HL-60 (cell line): ENCODE measurements around the gene HACD1.

Experiments
- DNase-seq, 2 experiments: peaks; one replicate each; pipeline ENCODE4 v3.0.0-alpha.2; 2010 to 2020; ENCODE audit warnings: low read depth in 1 of 2, low spot score in 1 of 2
- H3K27ac ChIP-seq: fragments of 250-450 bp; sonication (Bioruptor Pico); replicated peaks from 2 replicates; pipeline ENCODE4 v1.5.1; 2020; ENCODE audit warnings: mild to moderate bottlenecking, moderate library complexity
- H3K27me3 ChIP-seq: fragments of 250-450 bp; sonication (Bioruptor Pico); 2 replicates; pipeline ENCODE4 v1.5.1; 2021; ENCODE audit warnings: mild to moderate bottlenecking, moderate library complexity; ENCODE audit not compliant: insufficient read depth, poor library complexity, severe bottlenecking
- H3K4me3 ChIP-seq: replicated peaks from 2 replicates; pipeline ENCODE4 v1.5.1; 2011; ENCODE audit warnings: mild to moderate bottlenecking, control low read depth, low read length; ENCODE audit not compliant: insufficient read depth
- CTCF ChIP-seq: IDR thresholded peaks from one replicate; pipeline ENCODE4 v1.5.1; 2011; ENCODE audit warnings: low read length, control low read depth, inconsistent platforms; ENCODE audit not compliant: insufficient read depth
- GABPA ChIP-seq: IDR thresholded peaks from 2 replicates; pipeline ENCODE4 v1.6.1; 2012; ENCODE audit warnings: low read depth
- POLR2AphosphoS5 ChIP-seq: IDR thresholded peaks from 2 replicates; pipeline ENCODE4 v1.6.1; 2012; ENCODE audit warnings: low read depth
- SPI1 ChIP-seq: IDR thresholded peaks from 2 replicates; pipeline ENCODE4 v1.6.1; 2012; ENCODE audit warnings: low read depth, mild to moderate bottlenecking, borderline replicate concordance
- TF ChIP-seq, protein P1 (sequence below): IDR thresholded peaks from 2 replicates; pipeline ENCODE4 v1.6.1; 2012; ENCODE audit warnings: low read depth; ENCODE audit not compliant: insufficient replicate concordance

The HACD1 gene

DNA sequence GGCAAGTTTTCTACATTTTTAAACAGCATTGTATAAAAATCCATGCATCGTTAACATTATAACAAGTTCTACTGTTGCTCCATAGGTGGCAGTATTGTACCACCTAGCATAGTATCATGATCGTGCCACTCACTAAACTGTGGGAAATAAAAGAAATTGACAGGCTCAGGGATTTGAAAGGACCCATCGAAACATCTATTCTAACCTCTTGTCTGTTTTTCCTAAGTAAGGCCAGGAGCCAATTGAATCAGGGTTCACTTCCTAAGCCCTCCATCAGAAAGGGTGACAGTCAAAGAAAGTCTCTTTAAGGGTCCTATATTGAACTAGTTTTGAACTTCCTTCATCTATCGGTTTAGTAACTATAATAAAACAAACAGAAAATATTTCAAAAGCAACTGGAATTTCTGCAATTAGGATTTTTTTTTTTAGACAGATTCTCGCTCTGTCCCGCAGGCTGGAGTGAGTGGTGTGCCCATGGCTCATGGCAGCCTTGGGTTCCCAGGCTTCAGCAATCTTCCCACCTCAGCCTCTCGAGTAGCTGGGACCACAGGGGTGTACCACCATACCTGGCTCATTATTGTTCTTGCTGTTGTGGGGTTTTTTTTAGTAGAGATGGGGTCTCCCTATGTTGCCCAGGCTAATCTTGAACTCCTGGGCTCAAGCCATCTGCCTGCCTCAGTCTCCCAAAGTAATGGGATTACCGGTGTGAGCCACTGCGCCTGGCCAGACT, 9.4 kb downstream of the HACD1 start:
- TF ChIP-seq CTCF = peak; percentile 31
- TF ChIP-seq SPI1 = no peak
- peak; percentile 1 to 9 for DNase-seq
- Histone ChIP-seq H3K4me3 (no peak overlapping the region), H3K27me3 (no peaks in the 10 kb centered on the region), H3K27ac (no peak overlapping the region)

DNA sequence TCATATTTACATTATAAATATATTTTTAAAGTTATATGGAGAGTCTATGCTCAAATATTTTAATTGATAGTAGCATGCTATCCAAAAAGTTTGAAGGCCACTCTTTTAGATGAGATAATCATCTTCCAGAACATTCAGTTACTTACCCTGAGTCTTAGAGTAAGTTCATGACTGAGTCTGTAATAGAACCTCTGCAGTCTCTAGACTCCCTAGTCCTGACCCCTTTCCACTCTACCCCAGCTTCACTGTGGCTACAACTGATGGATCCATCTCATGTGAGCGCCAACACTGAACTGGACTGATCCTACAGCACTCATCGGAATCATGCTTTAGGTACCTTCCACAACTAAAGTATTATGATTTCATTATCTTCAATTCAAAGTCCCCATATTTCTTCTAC, 10.1 kb downstream of the HACD1 start:
- TF ChIP-seq SPI1 = no peak
- Histone ChIP-seq H3K27me3 (no peaks in the 10 kb centered on the region), H3K27ac (no peak overlapping the region), H3K4me3 (no peak overlapping the region)
- no peak for DNase-seq

DNA sequence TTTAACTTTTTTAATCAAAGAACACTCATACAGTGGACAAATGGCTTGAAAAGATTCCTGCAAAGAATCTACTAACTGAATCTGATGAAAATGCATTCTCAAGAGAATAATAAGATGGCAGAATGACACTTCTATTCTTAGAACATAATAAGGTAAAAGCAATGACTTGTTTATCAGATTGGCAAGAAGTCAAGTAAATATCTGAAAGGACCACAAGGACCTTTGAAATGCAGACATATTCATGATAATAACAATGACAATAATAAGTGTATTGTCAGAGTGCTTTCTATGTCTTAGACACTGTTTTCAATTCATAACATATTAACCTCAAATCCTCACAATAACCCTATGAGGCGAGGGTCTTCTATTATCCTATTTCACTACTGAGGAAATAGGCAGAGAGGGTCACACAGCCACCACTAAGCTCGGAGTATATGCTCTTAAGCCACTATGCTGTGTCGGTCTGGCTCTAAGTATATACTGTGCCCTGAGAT, 10.6 kb downstream of the HACD1 start:
- no peak overlapping the region for H3K27ac ChIP-seq
- H3K27me3 ChIP-seq = no peaks in the 10 kb centered on the region
- no peak for DNase-seq
- no peak overlapping the region for H3K4me3 ChIP-seq
- TF ChIP-seq SPI1 (no peak), GABPA (no peak), CTCF (no peak), POLR2AphosphoS5 (no peak)
- TF ChIP-seq, protein P1, sequence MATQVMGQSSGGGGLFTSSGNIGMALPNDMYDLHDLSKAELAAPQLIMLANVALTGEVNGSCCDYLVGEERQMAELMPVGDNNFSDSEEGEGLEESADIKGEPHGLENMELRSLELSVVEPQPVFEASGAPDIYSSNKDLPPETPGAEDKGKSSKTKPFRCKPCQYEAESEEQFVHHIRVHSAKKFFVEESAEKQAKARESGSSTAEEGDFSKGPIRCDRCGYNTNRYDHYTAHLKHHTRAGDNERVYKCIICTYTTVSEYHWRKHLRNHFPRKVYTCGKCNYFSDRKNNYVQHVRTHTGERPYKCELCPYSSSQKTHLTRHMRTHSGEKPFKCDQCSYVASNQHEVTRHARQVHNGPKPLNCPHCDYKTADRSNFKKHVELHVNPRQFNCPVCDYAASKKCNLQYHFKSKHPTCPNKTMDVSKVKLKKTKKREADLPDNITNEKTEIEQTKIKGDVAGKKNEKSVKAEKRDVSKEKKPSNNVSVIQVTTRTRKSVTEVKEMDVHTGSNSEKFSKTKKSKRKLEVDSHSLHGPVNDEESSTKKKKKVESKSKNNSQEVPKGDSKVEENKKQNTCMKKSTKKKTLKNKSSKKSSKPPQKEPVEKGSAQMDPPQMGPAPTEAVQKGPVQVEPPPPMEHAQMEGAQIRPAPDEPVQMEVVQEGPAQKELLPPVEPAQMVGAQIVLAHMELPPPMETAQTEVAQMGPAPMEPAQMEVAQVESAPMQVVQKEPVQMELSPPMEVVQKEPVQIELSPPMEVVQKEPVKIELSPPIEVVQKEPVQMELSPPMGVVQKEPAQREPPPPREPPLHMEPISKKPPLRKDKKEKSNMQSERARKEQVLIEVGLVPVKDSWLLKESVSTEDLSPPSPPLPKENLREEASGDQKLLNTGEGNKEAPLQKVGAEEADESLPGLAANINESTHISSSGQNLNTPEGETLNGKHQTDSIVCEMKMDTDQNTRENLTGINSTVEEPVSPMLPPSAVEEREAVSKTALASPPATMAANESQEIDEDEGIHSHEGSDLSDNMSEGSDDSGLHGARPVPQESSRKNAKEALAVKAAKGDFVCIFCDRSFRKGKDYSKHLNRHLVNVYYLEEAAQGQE = no peak

DNA sequence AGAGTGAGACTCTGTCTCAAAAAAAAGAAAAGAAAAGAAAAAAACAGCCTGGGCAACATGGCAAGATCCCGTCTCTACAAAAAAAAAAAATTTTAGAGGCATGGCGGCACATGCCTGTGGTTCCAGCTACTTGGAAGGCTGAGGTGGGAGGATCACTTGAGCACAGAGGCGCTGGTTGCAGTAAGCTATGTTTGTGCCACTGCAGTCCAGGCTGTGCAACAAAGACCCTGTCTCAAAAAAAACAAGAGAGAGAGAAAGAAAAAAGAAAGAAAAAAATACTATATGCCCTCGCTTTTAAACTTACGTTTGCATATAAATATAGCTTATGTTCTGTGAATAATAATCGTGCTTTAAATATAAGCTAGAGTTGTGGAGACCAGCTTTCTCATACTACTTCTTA, 11.2 kb downstream of the HACD1 start:
- Histone ChIP-seq H3K27me3 (no peaks in the 10 kb centered on the region), H3K4me3 (no peak overlapping the region), H3K27ac (no peak overlapping the region)
- DNase-seq = no peak
- no peak for TF ChIP-seq GABPA
- TF ChIP-seq POLR2AphosphoS5 = no peak
- TF ChIP-seq CTCF = no peak
- no peak for TF ChIP-seq SPI1
- TF ChIP-seq, protein P1 = no peak
